Measurements from ENCODE around the gene FAM136A. TPM values are rescaled to one million over a fixed set of nuclear protein-coding genes. Genes with fewer than 3 reads are reported as not detected.

Gene FAM136A
- 32.2 and 33.4 TPM in 2 replicates for total RNA-seq (2014; rRNA removed; shearing (Covaris generic))

GRCh38 chr2:70301344-70302194 is at the start of gene FAM136A:
TSS of gene FAM136A (minus strand) at chr2:70302067. CDS start at chr2:70302011, 56 bp downstream.
- 0 out of 2 replicates have a peak within 1 kb of the TSS, but pooled peaks have one; percentile 4 for H3K27ac ChIP-seq

GRCh38 chr2:70349921-70350685 is 48.2 kb upstream of the FAM136A start:
- H3K27me3 ChIP-seq (replicated peaks) = peaks cover 9% of the 10 kb centered on the region; the same call in 1 of the 2 replicates
- no peak overlapping the region for H3K27ac ChIP-seq
- DNase-seq (ENCODE audit: low read depth in 1 of 2, low spot score in 2 of 2) = no peak
- no peaks in the 10 kb centered on the region for H3K4me1 ChIP-seq (replicated peaks)
- H3K36me3 ChIP-seq = no peaks in the 10 kb centered on the region
- no peak overlapping the region for H3K4me3 ChIP-seq
- no peaks in the 10 kb centered on the region for H3K9me3 ChIP-seq (replicated peaks)

More at GRCh38 chr2:70301344-70302194, at the start of gene FAM136A:
- H3K27me3 ChIP-seq (replicated peaks) = no peaks in the 10 kb centered on the region
- DNase-seq (ENCODE audit: low read depth in 1 of 2, low spot score in 2 of 2) = peak; percentile 74 to 81
- peaks cover 29% of the 10 kb centered on the region for H3K36me3 ChIP-seq
- no peaks in the 10 kb centered on the region for H3K9me3 ChIP-seq (replicated peaks)
- H3K4me3 ChIP-seq = peak within 1 kb of the TSS; percentile 79
- 0 out of 2 replicates have a peak, but pooled peaks cover 3% of the 10 kb centered on the region for H3K4me1 ChIP-seq (replicated peaks)

GRCh38 chr2:70347831-70348230 is 46.0 kb upstream of the FAM136A start:
- Histone ChIP-seq H3K9me3 (replicated peaks) (no peaks in the 10 kb centered on the region), H3K4me3 (no peak overlapping the region), H3K27ac (no peak overlapping the region), H3K36me3 (no peaks in the 10 kb centered on the region), H3K4me1 (replicated peaks) (no peaks in the 10 kb centered on the region), H3K27me3 (replicated peaks) (peaks cover 9% of the 10 kb centered on the region; the same call in 1 of the 2 replicates)
- DNase-seq (ENCODE audit: low read depth in 1 of 2, low spot score in 2 of 2) = no peak

DNA sequence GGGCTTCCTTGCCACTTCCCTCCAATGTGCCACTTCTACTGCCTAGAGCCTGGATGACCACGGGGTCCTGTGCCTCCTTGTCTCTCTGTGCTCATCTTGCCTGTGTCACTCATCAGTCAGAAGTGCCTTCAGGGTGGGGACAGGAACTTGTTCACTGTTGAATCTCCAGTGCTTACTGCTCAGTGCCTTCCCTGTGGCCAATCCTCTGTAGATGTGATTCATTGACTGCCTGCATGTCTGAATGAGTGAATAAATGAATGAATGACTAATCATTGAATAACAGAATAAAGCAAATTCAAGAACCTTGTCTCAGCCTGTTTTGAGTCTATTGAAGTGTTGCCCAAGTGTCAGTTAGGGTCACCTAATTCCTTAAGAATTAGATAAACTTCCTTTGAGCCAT is 42.3 kb upstream of the FAM136A start:
- Histone ChIP-seq H3K36me3 (no peaks in the 10 kb centered on the region), H3K4me1 (replicated peaks) (no peaks in the 10 kb centered on the region), H3K9me3 (replicated peaks) (no peaks in the 10 kb centered on the region), H3K27ac (no peak overlapping the region), H3K27me3 (replicated peaks) (peaks cover 8% of the 10 kb centered on the region; the same call in 1 of the 2 replicates), H3K4me3 (no peak overlapping the region)
- DNase-seq (ENCODE audit: low read depth in 1 of 2, low spot score in 2 of 2) = no peak

GRCh38 chr2:70341477-70341765 is 39.6 kb upstream of the FAM136A start:
- Histone ChIP-seq H3K27me3 (replicated peaks) (no peaks in the 10 kb centered on the region), H3K4me1 (replicated peaks) (no peaks in the 10 kb centered on the region), H3K36me3 (no peaks in the 10 kb centered on the region), H3K27ac (no peak overlapping the region), H3K4me3 (no peak overlapping the region), H3K9me3 (replicated peaks) (no peaks in the 10 kb centered on the region)
- DNase-seq (ENCODE audit: low read depth in 1 of 2, low spot score in 2 of 2) = no peak

GRCh38 chr2:70340761-70341476 is 39.1 kb upstream of the FAM136A start:
- Histone ChIP-seq H3K4me3 (no peak overlapping the region), H3K27me3 (replicated peaks) (no peaks in the 10 kb centered on the region), H3K4me1 (replicated peaks) (no peaks in the 10 kb centered on the region), H3K36me3 (no peaks in the 10 kb centered on the region), H3K9me3 (replicated peaks) (no peaks in the 10 kb centered on the region), H3K27ac (no peak overlapping the region)
- peak in 1 of 2 experiments; percentile 43 for DNase-seq (ENCODE audit: low read depth in 1 of 2, low spot score in 2 of 2)

GRCh38 chr2:70340075-70340474 is 38.2 kb upstream of the FAM136A start:
- no peak overlapping the region for H3K4me3 ChIP-seq
- no peaks in the 10 kb centered on the region for H3K27me3 ChIP-seq (replicated peaks)
- H3K4me1 ChIP-seq (replicated peaks) = no peaks in the 10 kb centered on the region
- no peaks in the 10 kb centered on the region for H3K36me3 ChIP-seq
- DNase-seq (ENCODE audit: low read depth in 1 of 2, low spot score in 2 of 2) = no peak
- no peaks in the 10 kb centered on the region for H3K9me3 ChIP-seq (replicated peaks)
- H3K27ac ChIP-seq = no peak overlapping the region

DNA sequence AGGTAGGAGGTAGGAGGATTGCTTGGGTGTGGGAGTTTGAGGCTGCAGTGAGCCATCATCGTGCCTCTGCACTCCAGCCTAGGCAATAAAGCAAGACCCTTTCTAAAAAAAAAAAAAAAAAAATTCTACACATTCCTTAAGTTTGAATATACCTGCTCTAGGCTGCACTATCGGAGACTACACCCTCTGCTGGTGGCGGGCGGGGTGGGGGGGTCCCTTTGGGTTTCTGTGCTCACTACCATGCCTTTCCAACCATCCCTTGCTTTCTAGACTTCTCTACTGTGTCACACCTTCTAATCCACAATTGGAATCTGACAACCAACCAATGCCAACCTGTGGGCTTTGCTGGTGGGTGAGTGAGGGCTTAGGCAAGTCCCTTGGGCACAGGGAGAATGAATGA is 34.7 kb upstream of the FAM136A start:
- Histone ChIP-seq H3K27me3 (replicated peaks) (peaks cover 3% of the 10 kb centered on the region; the same call in 1 of the 2 replicates), H3K27ac (no peak overlapping the region), H3K4me1 (replicated peaks) (no peaks in the 10 kb centered on the region), H3K36me3 (no peaks in the 10 kb centered on the region), H3K9me3 (replicated peaks) (no peaks in the 10 kb centered on the region), H3K4me3 (no peak overlapping the region)
- DNase-seq (ENCODE audit: low read depth in 1 of 2, low spot score in 2 of 2) = no peak

- no peaks in the 10 kb centered on the region for H3K36me3 ChIP-seq
- no peak overlapping the region for H3K4me3 ChIP-seq
- H3K4me1 ChIP-seq (replicated peaks) = no peaks in the 10 kb centered on the region
- H3K27ac ChIP-seq = no peak overlapping the region
- DNase-seq (ENCODE audit: low read depth in 1 of 2, low spot score in 2 of 2) = no peak
- H3K9me3 ChIP-seq (replicated peaks) = no peaks in the 10 kb centered on the region
- peaks cover 10% of the 10 kb centered on the region; the same call in 1 of the 2 replicates for H3K27me3 ChIP-seq (replicated peaks)
Observed at GRCh38 chr2:70331012-70331411, 29.1 kb upstream of the FAM136A start.

DNA sequence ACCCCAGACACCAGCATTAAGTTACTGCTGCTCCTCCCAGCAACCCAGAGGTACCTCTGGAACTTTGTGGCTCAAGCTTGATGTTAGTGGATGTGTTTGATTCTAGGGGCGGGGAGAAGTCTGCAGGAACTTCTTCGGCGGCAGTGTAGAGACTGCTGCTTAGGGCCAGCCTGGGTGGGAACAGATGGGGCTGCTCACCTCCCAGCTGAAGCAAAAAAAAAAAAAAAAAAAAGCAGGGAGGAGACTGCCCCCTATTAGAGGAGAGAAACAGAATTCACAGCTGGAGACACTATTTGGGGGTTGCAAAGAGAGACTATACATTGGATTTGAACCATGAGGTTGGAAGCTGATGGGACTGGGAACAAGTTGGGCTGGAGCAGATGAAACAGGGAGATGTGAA is 28.6 kb upstream of the FAM136A start:
- H3K4me1 ChIP-seq (replicated peaks) = no peaks in the 10 kb centered on the region
- peaks cover 13% of the 10 kb centered on the region; the same call in 1 of the 2 replicates for H3K27me3 ChIP-seq (replicated peaks)
- H3K9me3 ChIP-seq (replicated peaks) = no peaks in the 10 kb centered on the region
- no peak overlapping the region for H3K27ac ChIP-seq
- no peak overlapping the region for H3K4me3 ChIP-seq
- DNase-seq (ENCODE audit: low read depth in 1 of 2, low spot score in 2 of 2) = no peak
- no peaks in the 10 kb centered on the region for H3K36me3 ChIP-seq

GRCh38 chr2:70328921-70329561 is 27.2 kb upstream of the FAM136A start:
- H3K27me3 ChIP-seq (replicated peaks) = peaks cover 13% of the 10 kb centered on the region; the same call in 1 of the 2 replicates
- no peak overlapping the region for H3K4me3 ChIP-seq
- H3K4me1 ChIP-seq (replicated peaks) = no peaks in the 10 kb centered on the region
- H3K9me3 ChIP-seq (replicated peaks) = no peaks in the 10 kb centered on the region
- H3K27ac ChIP-seq = no peak overlapping the region
- H3K36me3 ChIP-seq = no peaks in the 10 kb centered on the region
- DNase-seq (ENCODE audit: low read depth in 1 of 2, low spot score in 2 of 2) = no peak

DNA sequence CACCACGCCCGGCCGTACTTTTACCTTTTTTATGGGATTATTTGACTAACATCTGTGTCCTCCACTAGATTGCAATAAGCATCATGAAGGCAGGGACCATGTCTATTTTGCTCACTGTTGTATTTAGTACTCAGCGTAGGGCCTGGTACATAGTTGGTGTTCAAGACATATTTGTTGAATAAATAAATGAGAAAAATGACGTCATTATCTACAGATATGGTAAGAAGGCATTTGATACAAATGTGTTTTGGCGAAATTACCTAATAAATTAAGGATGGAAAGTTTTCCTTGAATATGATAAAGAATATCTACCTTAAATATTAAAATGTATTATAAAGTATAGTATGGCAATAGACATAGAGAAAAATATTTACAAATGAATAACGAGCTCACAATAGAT is 24.0 kb upstream of the FAM136A start:
- Histone ChIP-seq H3K4me1 (replicated peaks) (no peaks in the 10 kb centered on the region), H3K36me3 (no peaks in the 10 kb centered on the region), H3K4me3 (no peak overlapping the region), H3K27ac (no peak overlapping the region), H3K9me3 (replicated peaks) (no peaks in the 10 kb centered on the region), H3K27me3 (replicated peaks) (peaks cover 11% of the 10 kb centered on the region; the same call in 1 of the 2 replicates)
- DNase-seq (ENCODE audit: low read depth in 1 of 2, low spot score in 2 of 2) = no peak

DNA sequence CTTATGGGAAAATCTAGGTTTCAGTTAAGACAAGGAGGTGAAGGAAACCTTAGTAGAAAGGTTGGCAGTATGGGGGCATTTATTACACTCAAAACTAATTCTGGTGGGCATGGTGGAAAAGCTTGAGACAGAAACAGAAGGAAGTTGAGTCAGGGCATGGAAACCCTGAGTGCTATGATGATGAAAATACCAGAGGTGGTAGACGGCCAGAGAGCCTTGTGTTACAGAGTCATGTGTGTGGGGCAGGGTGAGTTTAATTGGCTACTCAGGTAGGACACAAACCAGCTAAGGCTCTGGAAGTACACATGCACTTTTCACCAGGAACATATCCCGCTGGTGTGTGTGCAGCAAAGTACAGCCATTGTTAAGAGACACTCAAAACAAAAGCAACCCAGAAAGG is 20.7 kb upstream of the FAM136A start:
- no peaks in the 10 kb centered on the region for H3K36me3 ChIP-seq
- no peak overlapping the region for H3K4me3 ChIP-seq
- no peak overlapping the region for H3K27ac ChIP-seq
- no peaks in the 10 kb centered on the region for H3K4me1 ChIP-seq (replicated peaks)
- H3K27me3 ChIP-seq (replicated peaks) = peaks cover 11% of the 10 kb centered on the region; the same call in 1 of the 2 replicates
- H3K9me3 ChIP-seq (replicated peaks) = no peaks in the 10 kb centered on the region
- no peak for DNase-seq (ENCODE audit: low read depth in 1 of 2, low spot score in 2 of 2)

All from SJSA1 (cell line).